Stimulated activated CD4-positive, alpha-beta T cell treated with anti-CD3 and anti-CD28 coated beads, Interleukin-15, amount 100 ng/mL, for 24 hours (primary cell): ENCODE results near the gene TRABD2B.

Experiments used
- DNase-seq: peaks from one replicate; pipeline ENCODE4 v3.0.0-alpha.2; 2020

Gene TRABD2B

DNA sequence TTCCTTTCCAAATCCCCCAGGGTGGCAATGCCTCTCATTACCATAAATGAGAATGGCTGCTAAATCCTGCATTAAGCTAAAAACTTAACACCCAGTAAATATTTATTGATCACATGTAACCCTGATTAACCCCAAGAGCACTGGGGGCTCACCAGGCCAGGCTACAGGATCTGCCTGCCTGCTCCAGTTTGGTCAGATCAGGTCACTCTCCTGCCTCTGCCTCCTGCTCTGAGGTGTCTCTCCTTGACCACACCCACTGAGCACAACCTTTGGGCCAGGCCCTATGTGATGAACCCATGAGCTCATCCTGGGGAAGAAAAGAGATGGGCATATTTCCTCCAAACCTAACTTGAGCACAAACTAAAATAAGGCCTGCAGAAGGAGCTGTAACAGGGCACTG, 93.5 kb downstream of the TRABD2B start:
- DNase-seq = no peak

DNA sequence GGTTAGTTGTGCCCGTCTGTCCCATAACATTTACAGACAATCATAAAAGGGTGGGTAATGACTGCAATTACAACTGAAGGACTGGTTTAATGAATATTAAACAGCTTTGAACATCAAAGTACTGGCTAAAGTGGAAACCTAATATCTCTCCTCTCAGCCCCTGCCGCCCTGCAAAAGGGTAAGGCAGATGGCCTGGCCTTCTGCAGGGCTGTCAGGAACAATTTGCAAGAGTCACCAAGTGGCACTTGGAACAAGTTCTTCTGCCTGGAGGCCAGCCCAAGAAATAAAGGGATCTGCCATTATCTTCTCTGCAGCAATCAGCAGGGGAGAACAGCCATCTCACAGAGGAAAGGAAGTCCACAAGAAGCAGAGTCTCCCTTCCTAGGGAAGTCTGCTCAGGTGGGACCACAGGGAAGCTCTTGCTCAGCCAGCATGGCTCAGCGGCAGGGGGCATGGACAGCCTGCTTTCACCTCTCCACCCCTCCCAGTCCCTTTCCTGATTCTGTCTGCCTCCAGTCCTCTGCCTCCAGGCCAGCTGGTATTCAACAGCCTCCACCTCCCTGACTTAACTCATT, 96.1 kb downstream of the TRABD2B start:
- DNase-seq = no peak

- DNase-seq = no peak
Observed at GRCh38 chr1:47898133-47898845, 98.9 kb downstream of the TRABD2B start.

DNA sequence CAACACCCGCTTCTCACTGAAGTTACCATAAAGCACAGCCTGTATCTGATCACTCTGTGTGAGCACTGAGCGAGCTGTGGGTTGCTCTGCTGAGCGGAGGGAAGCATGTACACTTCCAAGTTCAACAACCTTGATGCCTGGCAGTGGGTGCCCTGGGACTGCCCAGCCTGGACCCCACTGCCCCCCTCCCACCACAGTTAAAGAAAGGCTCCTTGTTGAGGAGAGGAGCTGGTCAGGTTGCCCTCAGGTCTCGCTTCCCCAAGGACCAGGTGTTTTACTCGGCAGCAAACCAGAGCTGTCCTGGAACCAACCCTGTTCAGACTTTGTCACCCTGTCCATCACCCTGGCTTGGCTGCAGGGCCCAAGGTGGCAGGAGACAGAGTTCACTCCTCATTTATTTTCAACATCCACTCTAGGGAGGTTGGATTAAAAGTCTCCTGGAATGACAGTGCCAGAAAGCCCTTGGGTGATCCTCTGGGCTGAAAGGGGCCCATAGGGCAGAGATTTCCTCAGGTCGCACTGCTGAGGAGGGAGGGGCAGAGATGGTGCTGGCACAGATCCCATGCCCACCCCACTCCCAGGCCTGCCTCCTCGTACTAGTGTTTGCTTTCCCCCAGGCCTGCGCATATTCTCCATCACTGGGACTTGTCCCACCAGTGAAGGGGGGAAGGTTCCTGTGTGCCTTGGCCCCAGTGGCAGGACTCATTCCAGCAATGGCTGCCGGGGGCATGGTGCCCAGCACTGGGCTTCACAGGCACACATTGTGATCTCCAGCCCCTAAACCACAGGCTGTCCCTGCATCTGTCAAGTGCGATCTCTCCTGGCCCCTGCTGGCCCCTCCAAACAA, 101.7 kb downstream of the TRABD2B start:
- DNase-seq = no peak

GRCh38 chr1:47894410-47895278, 102.5 kb downstream of the TRABD2B start:
- DNase-seq = no peak

DNA sequence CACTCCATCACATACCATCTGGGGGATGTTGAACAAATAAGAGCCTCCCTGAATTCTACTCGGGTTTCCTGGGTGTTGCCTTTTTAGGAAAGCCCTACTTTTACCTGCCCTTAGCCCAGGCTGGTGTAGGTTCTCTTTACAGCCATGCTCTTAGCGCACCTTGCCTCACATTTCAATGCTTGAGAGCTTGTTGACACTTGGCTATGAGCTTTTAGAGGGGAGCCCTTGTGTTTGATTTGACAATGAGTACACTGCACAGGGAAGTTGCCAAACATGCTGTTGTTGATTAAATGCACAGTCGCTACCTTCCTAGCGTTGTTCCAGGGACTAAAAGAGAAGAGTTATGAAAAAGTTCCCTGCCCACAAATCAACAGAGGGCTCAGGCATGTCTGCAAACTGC, 103.8 kb downstream of the TRABD2B start:
- DNase-seq = no peak

DNA sequence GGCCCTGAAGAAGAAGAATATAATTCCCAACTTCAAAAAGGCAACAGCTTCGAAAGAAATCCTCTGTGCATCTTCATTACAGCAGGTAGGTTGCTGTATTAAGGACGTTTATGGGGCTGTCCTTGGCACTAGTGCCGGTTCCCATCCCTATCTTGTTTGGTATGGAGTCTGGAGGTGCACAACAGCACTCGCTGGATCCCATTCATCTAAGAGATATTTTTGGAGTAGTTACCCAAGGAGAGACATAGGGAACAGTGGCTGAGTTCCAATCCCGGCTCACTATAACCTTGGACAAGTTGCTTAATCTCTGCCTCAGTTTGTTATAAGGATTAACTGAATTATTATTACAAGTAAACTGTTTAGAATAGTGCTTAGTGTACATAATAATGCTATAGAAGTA, 106.4 kb downstream of the TRABD2B start:
- DNase-seq = no peak

DNA sequence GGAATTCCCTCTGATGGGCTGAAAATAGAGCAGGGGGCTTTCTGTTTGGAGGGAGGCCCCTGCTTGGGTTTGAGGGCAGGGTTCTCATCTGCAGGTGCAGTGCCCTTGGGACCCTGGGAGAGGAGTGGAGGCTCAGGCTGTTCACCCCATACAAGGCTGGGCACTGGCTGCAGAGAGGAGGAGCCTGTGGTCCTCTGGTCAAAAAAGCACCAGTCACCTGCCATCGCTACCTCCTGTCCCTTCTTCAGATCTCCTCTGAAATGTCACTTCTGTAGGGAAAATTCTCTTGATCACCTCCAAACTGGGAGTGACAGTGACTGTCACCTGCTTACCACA, 108.9 kb downstream of the TRABD2B start:
- no peak for DNase-seq

- DNase-seq = no peak
Observed at GRCh38 chr1:47887475-47888293, 109.5 kb downstream of the TRABD2B start.

DNA sequence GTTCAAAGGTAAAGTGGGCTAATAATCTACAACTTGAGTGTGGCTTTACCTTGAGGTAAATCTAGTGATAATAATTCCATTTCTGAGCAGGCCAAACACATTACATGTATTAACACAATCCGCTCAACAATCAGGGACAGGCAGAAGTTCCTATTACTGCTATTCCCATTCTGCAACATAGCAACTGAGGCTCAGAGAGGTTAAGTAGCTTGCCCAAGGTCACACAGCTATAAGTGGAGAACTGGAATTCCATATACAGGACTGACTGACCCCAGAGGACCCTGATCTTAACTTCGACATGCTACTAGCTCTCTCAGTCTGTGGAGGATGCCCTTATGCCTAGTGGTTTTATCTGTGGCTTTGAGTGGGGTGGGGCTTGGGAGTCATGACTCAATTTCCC, 110.1 kb downstream of the TRABD2B start:
- DNase-seq = no peak

- no peak for DNase-seq
Observed at GRCh38 chr1:47886141-47886540, 111.0 kb downstream of the TRABD2B start.

GRCh38 chr1:47885062-47885830, 111.9 kb downstream of the TRABD2B start:
- DNase-seq = no peak

- no peak for DNase-seq
Observed at GRCh38 chr1:47883963-47884362, 113.2 kb downstream of the TRABD2B start.

DNA sequence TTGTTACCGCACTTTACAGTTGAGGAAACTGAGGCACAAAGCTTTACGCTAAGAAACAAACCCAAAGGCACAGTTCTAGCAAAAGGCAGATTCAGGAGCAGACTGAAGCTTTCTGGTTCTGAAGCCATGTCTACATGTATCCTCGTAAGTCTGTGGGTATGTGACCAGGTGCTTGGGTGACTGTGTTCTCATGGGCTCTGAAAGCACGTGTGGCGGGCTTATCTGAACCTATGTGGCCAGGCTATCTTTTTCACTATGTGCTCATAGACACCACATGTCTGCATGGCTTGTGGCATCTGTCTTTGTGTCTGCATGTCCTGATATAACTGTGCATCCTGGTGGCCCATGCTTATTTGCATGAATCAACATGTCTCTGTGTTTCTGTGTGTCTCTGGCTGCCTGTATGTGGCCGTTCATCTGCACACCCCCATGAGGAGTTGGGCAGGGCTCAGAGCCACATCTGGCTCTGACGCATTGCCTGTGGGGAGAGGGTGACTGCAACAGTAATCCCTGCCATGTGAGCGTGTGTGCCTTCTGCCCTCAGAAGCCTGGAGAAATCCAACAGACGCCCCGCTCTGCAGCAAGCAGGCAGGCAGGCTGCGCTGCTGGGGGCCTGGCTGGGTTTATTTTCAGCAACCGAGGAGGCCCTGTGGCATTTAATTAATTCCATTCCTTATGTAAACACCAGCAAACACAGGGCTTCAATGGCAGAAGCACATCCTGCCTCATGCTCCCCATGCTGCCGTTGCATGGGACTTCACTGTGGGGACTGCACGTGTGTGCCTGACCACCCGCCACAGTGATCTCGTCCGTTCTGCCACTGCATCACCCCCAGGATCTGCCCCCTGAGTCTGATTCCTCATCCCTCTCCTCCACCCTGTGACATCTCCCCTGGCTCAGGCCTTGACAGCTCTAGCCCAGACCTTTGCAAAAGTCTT, 115.4 kb downstream of the TRABD2B start:
- no peak for DNase-seq

DNA sequence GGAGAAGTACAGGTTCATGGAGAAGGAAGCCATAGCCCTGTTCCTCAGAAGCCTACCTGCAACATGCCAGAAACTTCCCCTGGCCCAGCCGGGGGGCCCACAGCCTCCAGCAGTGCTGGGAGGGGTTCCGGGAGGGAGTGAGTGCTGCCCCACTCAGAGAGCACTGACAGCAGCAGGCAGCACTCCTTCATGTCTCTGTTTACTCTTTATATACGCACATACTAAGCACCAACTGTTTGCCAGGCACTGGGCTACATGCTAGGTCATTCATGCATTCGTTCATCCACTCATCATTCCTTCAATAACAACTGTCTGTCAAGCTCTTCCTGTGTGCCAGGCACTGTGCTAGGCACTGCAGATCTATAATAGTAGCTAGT, 120.6 kb downstream of the TRABD2B start:
- DNase-seq = no peak

GRCh38 chr1:47875831-47876586, 121.2 kb downstream of the TRABD2B start:
- no peak for DNase-seq

DNA sequence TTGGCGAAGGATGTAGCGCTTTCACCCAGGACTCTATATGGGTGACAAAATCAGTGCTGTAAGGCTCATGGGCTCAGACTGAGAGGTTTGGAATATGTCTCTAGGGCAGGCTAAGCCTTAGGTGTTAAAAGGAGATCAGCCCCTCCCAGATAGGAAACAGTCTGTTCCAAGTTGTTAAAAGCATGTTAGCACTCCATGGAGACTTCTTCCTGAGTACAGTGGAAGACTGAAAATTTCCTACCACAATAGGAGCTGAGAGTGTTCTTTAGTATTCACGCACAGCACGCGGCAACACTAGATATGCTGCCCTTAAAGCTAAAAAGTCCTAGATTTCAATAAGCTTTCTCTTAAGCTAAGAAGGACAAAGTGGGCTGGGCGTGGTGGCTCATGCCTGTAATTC, 122.1 kb downstream of the TRABD2B start:
- no peak for DNase-seq

- no peak for DNase-seq
Observed at GRCh38 chr1:47873337-47873736, 123.8 kb downstream of the TRABD2B start.

DNA sequence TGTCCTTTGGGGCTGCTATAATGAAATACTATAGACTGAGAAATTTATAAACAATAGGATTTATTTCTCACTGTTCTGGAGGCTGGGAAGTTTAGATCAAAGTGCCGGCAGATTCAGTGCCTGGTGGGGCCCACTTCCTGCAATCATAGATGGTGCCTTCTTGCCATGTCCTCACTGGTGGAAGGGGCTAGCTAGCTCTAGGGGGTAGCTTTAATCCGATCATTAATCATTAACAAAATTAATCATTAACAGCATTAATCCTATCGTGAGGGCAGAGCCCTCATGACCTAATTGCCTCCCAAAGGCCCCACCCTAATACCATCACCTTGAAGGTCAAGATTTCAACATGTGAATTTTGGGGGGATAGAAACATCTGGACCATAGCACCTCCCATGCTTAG, 124.3 kb downstream of the TRABD2B start:
- no peak for DNase-seq
